ENCODE data around the gene MDM4.
"Not testable (repeated sequence)": the region's sequence is repeated elsewhere in the genome, so short reads cannot be mapped to it uniquely, and the experiment has no call there.

The MDM4 gene

GRCh38 chr1:204562075-204562990, 46.1 kb downstream of the MDM4 start:
- DNase-seq (ENCODE audit: low read depth), result no peak

GRCh38 chr1:204563307-204563706, 47.1 kb downstream of the MDM4 start:
- no peak for DNase-seq (ENCODE audit: low read depth)

- no peak for DNase-seq (ENCODE audit: low read depth)
Observed at GRCh38 chr1:204563780-204564179, 47.6 kb downstream of the MDM4 start.

- no peak for DNase-seq (ENCODE audit: low read depth)
Observed at GRCh38 chr1:204564835-204565234, 48.6 kb downstream of the MDM4 start.

- DNase-seq (ENCODE audit: low read depth), result peak; percentile 31
Observed at GRCh38 chr1:204565617-204566582, 49.7 kb downstream of the MDM4 start.

- no peak for DNase-seq (ENCODE audit: low read depth)
Observed at GRCh38 chr1:204566583-204566955, 50.4 kb downstream of the MDM4 start.

- DNase-seq (ENCODE audit: low read depth), result no peak
Observed at GRCh38 chr1:204567071-204567470, 50.9 kb downstream of the MDM4 start.

- DNase-seq (ENCODE audit: low read depth), result no peak
Observed at GRCh38 chr1:204568576-204569315, 52.5 kb downstream of the MDM4 start.

- DNase-seq (ENCODE audit: low read depth), result no peak
Observed at GRCh38 chr1:204569478-204569877, 53.3 kb downstream of the MDM4 start.

- DNase-seq (ENCODE audit: low read depth), result not testable (repeated sequence)
Observed at GRCh38 chr1:204570021-204570420, 53.8 kb downstream of the MDM4 start.

- DNase-seq (ENCODE audit: low read depth), result no peak
Observed at GRCh38 chr1:204571128-204571527, 54.9 kb downstream of the MDM4 start.

GRCh38 chr1:204571631-204572030, 55.4 kb downstream of the MDM4 start:
- DNase-seq (ENCODE audit: low read depth), result no peak

- DNase-seq (ENCODE audit: low read depth), result no peak
Observed at GRCh38 chr1:204572923-204573922, 57.0 kb downstream of the MDM4 start.

GRCh38 chr1:204574016-204574864, 58.0 kb downstream of the MDM4 start:
- DNase-seq (ENCODE audit: low read depth), result no peak

GRCh38 chr1:204574865-204575163, 58.6 kb downstream of the MDM4 start:
- DNase-seq (ENCODE audit: low read depth), result no peak

- DNase-seq (ENCODE audit: low read depth), result no peak
Observed at GRCh38 chr1:204575221-204576190, 59.3 kb downstream of the MDM4 start.

GRCh38 chr1:204576422-204576821, 60.2 kb downstream of the MDM4 start:
- DNase-seq (ENCODE audit: low read depth), result no peak

- DNase-seq (ENCODE audit: low read depth), result no peak
Observed at GRCh38 chr1:204577794-204578478, 61.7 kb downstream of the MDM4 start.

All from T-helper 22 cell (primary cell).